ENCODE results near the gene MYH11. TPM values are rescaled to one million over a fixed set of nuclear protein-coding genes. Genes with fewer than 3 reads are reported as not detected.

MYH11 gene
- total RNA-seq, 1 donor from 2014 or later, result 0.04 TPM

- H3K4me3 ChIP-seq (ENCODE audit: low read depth, low read length), result no peak overlapping the region
- DNase-seq (ENCODE audit: low read depth), result no peak
- TF ChIP-seq CTCF (IDR thresholded peaks at IDR 0.05; ENCODE audit: insufficient read depth, low read length, poor library complexity, severe bottlenecking), result no peak
- peaks cover 5% of the 10 kb centered on the region for H3K27me3 ChIP-seq (ENCODE audit: control insufficient read depth, insufficient read depth, low read length)
- no peaks in the 10 kb centered on the region for H3K36me3 ChIP-seq (ENCODE audit: control insufficient read depth, insufficient read depth, low read length)
These were observed 53.2 kb downstream of the MYH11 start for GRCh38 chr16:15803618-15804017.

- Histone ChIP-seq H3K27me3 (ENCODE audit: control insufficient read depth, insufficient read depth, low read length) (no peaks in the 10 kb centered on the region), H3K4me3 (ENCODE audit: low read depth, low read length) (no peak overlapping the region), H3K36me3 (ENCODE audit: control insufficient read depth, insufficient read depth, low read length) (no peaks in the 10 kb centered on the region)
- TF ChIP-seq CTCF (IDR thresholded peaks at IDR 0.05; ENCODE audit: insufficient read depth, low read length, poor library complexity, severe bottlenecking), result no peak
- DNase-seq (ENCODE audit: low read depth), result no peak
These were observed 56.9 kb downstream of the MYH11 start for GRCh38 chr16:15799851-15800495.

GRCh38 chr16:15798671-15799070 is 58.2 kb downstream of the MYH11 start:
- no peak overlapping the region for H3K4me3 ChIP-seq (ENCODE audit: low read depth, low read length)
- DNase-seq (ENCODE audit: low read depth), result no peak
- H3K36me3 ChIP-seq (ENCODE audit: control insufficient read depth, insufficient read depth, low read length), result no peaks in the 10 kb centered on the region
- H3K27me3 ChIP-seq (ENCODE audit: control insufficient read depth, insufficient read depth, low read length), result no peaks in the 10 kb centered on the region
- TF ChIP-seq CTCF (IDR thresholded peaks at IDR 0.05; ENCODE audit: insufficient read depth, low read length, poor library complexity, severe bottlenecking), result no peak

GRCh38 chr16:15796885-15797284 is 59.9 kb downstream of the MYH11 start:
- Histone ChIP-seq H3K36me3 (ENCODE audit: control insufficient read depth, insufficient read depth, low read length) (no peaks in the 10 kb centered on the region), H3K4me3 (ENCODE audit: low read depth, low read length) (no peak overlapping the region), H3K27me3 (ENCODE audit: control insufficient read depth, insufficient read depth, low read length) (no peaks in the 10 kb centered on the region)
- TF ChIP-seq CTCF (IDR thresholded peaks at IDR 0.05; ENCODE audit: insufficient read depth, low read length, poor library complexity, severe bottlenecking), result no peak
- DNase-seq (ENCODE audit: low read depth), result no peak

GRCh38 chr16:15795615-15796014 is 61.2 kb downstream of the MYH11 start:
- TF ChIP-seq CTCF (IDR thresholded peaks at IDR 0.05; ENCODE audit: insufficient read depth, low read length, poor library complexity, severe bottlenecking), result no peak
- Histone ChIP-seq H3K27me3 (ENCODE audit: control insufficient read depth, insufficient read depth, low read length) (no peaks in the 10 kb centered on the region), H3K4me3 (ENCODE audit: low read depth, low read length) (no peak overlapping the region), H3K36me3 (ENCODE audit: control insufficient read depth, insufficient read depth, low read length) (no peaks in the 10 kb centered on the region)
- no peak for DNase-seq (ENCODE audit: low read depth)

- Histone ChIP-seq H3K27me3 (ENCODE audit: control insufficient read depth, insufficient read depth, low read length) (no peaks in the 10 kb centered on the region), H3K4me3 (ENCODE audit: low read depth, low read length) (no peak overlapping the region), H3K36me3 (ENCODE audit: control insufficient read depth, insufficient read depth, low read length) (no peaks in the 10 kb centered on the region)
- TF ChIP-seq CTCF (IDR thresholded peaks at IDR 0.05; ENCODE audit: insufficient read depth, low read length, poor library complexity, severe bottlenecking), result no peak
- no peak for DNase-seq (ENCODE audit: low read depth)
These were observed 64.3 kb downstream of the MYH11 start for GRCh38 chr16:15792563-15792971.
